Thyroid gland (tissue), 4 donors: ENCODE data around the gene MED13. TPM values are rescaled to one million over a fixed set of nuclear protein-coding genes. Genes with fewer than 3 reads are reported as not detected.

Source experiments
- DNase-seq, 2 donors: peaks; one replicate each; pipeline ENCODE4 v3.0.0-alpha.2; 2019
- H3K27ac ChIP-seq, 3 donors: fragments of 200-600 bp; sonication (generic); 1 replicate in 2 of 3; 2 replicates in 1 of 3; pipeline ENCODE4 v1.5.1; 2016 to 2019; ENCODE audit warnings: mild to moderate bottlenecking in 1 of 3, moderate library complexity in 1 of 3
- H3K27me3 ChIP-seq: fragments of 200-600 bp; sonication (generic); one replicate; pipeline ENCODE4 v1.5.1; 2019
- H3K36me3 ChIP-seq, 2 donors: fragments of 200-600 bp; sonication (generic); one replicate each; pipeline ENCODE4 v1.5.1; 2016 to 2019
- H3K4me1 ChIP-seq, 2 donors: fragments of 200-600 bp; sonication (generic); one replicate each; pipeline ENCODE4 v1.5.1; 2017 to 2019
- H3K4me3 ChIP-seq, 3 donors: fragments of 200-600 bp; sonication (generic); replicated peaks in 1 of 3; 1 replicate in 2 of 3; 2 replicates in 1 of 3; pipeline ENCODE4 v1.5.1; 2016; ENCODE audit warnings: mild to moderate bottlenecking in 1 of 3
- H3K9me3 ChIP-seq: fragments of 200-600 bp; sonication (generic); one replicate; pipeline ENCODE4 v1.5.1; 2017
- POLR2A ChIP-seq, 2 donors: fragments of 450-650 bp; IDR thresholded peaks; one replicate each; pipeline ENCODE4 v1.6.1; 2017; ENCODE audit warnings: antibody characterized with exemption in 2 of 2, mild to moderate bottlenecking in 2 of 2, moderate library complexity in 1 of 2
- WGBS, 2 donors: methylation state at CpG; one replicate each; pipeline ENCODE4 v1.1.5; 2017; 5-methylcytosine and 5-hydroxymethylcytosine counted together
- intact Hi-C: fragments of 100-400 bp; cut with DNase I; formaldehyde crosslinking; loops from one replicate; pipeline ENCODE4 v1.15.1; 2023
- total RNA-seq, 4 donors: library from RNA; depleted of rRNA; stranded (reverse); fragments of >200 nt; gene quantifications; one replicate each; pipeline ENCODE4 v1.2.3, GENCODE V29; 2016
- TF ChIP-seq, protein P1 (sequence below), 6 experiments: fragments of 200-600 bp in 3 of 6; fragments of 450-650 bp in 3 of 6; sonication (generic) in 3 of 6; IDR thresholded peaks; one replicate each; pipeline ENCODE4 v1.5.1; 2016 to 2019; ENCODE audit warnings: antibody characterized with exemption in 6 of 6, mild to moderate bottlenecking in 2 of 6, inconsistent platforms in 1 of 6, moderate library complexity in 1 of 6

Gene MED13
- total RNA-seq, 4 donors from 2014 or later = 58.9 to 156 (median 83.3) TPM

DNA sequence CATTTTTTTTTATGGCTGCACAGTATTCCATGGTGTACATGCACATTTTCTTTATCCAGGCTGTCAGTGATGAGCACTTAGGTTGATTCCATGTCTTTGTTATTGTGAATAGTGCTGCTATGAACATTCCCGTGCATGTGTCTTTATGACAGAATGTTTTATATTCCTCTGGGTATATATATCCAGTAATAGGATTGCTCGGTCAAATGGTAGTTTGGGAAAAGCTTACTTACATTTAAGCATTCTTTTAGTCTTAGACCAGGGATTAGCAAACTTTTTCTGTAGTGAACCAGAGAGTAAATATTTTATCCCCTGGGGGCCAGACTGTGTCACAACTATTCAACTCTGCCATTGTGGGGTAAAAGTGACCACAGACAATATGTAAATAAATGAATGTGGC lies 40.2 kb downstream of the MED13 start:
- H3K36me3 ChIP-seq = peaks cover 45 to 58% of the 10 kb centered on the region in 2 donors

DNA sequence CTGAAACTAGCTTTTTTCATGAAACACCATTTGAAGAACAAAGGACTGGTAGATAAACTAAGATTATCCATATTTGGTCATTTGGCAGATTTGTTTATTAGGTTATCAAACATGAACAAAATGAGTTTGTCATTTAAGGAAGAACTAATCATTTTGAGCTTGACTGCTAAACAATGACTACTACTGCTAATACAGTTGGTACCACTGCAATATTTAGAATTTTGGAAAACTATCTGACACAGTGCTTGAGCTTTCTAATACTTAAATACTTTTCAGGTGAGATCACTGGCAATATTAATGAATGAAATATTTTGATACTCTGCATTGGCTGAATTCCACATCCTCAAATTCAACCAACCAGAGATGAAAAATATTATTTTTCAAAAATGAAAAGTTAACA lies 47.2 kb downstream of the MED13 start:
- intact Hi-C loops = no loop called here
- H3K9me3 ChIP-seq = no peaks in the 10 kb centered on the region
- H3K4me1 ChIP-seq = no peaks in the 10 kb centered on the region
- DNase-seq = no peak
- no peak overlapping the region for H3K27ac ChIP-seq
- H3K27me3 ChIP-seq = no peaks in the 10 kb centered on the region
- no peak overlapping the region for H3K4me3 ChIP-seq
- peaks cover 0 to 15% of the 10 kb centered on the region in 2 donors for H3K36me3 ChIP-seq
- no peak for TF ChIP-seq POLR2A (IDR thresholded peaks at IDR 0.05)

More for the DNA sequence above, 40.2 kb downstream of the MED13 start:
- no peak for DNase-seq
- Histone ChIP-seq H3K27ac (no peak overlapping the region), H3K27me3 (no peaks in the 10 kb centered on the region), H3K4me3 (no peak overlapping the region), H3K9me3 (no peaks in the 10 kb centered on the region), H3K4me1 (no peaks in the 10 kb centered on the region)
- intact Hi-C loops = no loop called here
- 87 to 89% methylated on average over 2 of the region's 2 CpGs for WGBS, 2 donors
- TF ChIP-seq POLR2A (IDR thresholded peaks at IDR 0.05) = no peak
- TF ChIP-seq, protein P1, sequence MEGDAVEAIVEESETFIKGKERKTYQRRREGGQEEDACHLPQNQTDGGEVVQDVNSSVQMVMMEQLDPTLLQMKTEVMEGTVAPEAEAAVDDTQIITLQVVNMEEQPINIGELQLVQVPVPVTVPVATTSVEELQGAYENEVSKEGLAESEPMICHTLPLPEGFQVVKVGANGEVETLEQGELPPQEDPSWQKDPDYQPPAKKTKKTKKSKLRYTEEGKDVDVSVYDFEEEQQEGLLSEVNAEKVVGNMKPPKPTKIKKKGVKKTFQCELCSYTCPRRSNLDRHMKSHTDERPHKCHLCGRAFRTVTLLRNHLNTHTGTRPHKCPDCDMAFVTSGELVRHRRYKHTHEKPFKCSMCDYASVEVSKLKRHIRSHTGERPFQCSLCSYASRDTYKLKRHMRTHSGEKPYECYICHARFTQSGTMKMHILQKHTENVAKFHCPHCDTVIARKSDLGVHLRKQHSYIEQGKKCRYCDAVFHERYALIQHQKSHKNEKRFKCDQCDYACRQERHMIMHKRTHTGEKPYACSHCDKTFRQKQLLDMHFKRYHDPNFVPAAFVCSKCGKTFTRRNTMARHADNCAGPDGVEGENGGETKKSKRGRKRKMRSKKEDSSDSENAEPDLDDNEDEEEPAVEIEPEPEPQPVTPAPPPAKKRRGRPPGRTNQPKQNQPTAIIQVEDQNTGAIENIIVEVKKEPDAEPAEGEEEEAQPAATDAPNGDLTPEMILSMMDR (IDR thresholded peaks at IDR 0.05) = no peak

DNA sequence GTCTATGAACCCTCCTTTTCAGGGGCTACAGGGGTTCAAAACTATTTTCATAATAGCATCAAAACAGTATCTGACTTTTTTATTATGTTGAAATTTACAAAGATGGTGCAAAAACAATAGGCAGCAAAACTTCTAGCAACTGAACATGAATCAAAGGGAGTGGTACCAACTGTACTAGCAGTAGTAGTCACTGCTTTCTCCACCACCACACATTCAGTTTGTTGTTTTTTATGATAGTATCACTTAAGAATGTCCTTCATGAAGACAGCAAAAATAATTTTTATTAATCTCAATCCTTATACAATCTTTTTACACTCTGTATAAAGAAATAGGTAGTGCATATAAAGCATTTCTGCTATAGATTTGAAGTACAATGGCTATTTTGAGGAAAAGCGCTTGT lies 47.6 kb downstream of the MED13 start:
- Histone ChIP-seq H3K4me1 (no peaks in the 10 kb centered on the region), H3K27me3 (no peaks in the 10 kb centered on the region), H3K4me3 (no peak overlapping the region), H3K9me3 (no peaks in the 10 kb centered on the region), H3K27ac (no peak overlapping the region), H3K36me3 (peaks cover 0 to 15% of the 10 kb centered on the region in 2 donors)
- TF ChIP-seq POLR2A (IDR thresholded peaks at IDR 0.05) = no peak
- TF ChIP-seq, protein P1 (IDR thresholded peaks at IDR 0.05) = no peak
- WGBS, 2 donors = 97 to 100% methylated on average over 1 of the region's 1 CpG
- no peak for DNase-seq
- intact Hi-C loops = no loop called here

DNA sequence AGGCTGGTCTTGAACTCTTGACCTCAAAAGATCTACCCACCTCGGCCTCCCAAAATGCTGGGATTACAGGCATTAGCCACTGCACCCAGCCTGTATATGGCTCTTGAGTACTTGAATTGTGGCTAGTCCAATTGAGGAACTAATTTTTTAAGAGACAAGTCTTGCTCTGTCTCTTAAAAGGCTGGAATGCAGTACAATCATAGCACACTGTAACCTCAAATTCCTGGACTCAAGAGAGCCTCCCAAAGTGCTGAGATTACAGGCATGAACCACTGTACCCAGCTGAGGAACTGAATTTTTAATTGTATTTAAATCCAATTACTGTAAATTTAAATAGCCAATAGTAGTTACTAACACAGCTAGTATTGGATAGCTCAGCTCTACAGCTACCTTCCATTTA lies 50.6 kb downstream of the MED13 start:
- no peak for DNase-seq
- no peaks in the 10 kb centered on the region for H3K9me3 ChIP-seq
- WGBS, 2 donors = 92 to 100% methylated on average over 1 of the region's 1 CpG
- no peaks in the 10 kb centered on the region for H3K4me1 ChIP-seq
- TF ChIP-seq, protein P1 (IDR thresholded peaks at IDR 0.05) = no peak
- no peak for TF ChIP-seq POLR2A (IDR thresholded peaks at IDR 0.05)
- H3K4me3 ChIP-seq = no peak overlapping the region
- intact Hi-C loops = no loop called here
- H3K27me3 ChIP-seq = no peaks in the 10 kb centered on the region
- peaks cover 3 to 22% of the 10 kb centered on the region in 2 donors for H3K36me3 ChIP-seq
- no peak overlapping the region for H3K27ac ChIP-seq

DNA sequence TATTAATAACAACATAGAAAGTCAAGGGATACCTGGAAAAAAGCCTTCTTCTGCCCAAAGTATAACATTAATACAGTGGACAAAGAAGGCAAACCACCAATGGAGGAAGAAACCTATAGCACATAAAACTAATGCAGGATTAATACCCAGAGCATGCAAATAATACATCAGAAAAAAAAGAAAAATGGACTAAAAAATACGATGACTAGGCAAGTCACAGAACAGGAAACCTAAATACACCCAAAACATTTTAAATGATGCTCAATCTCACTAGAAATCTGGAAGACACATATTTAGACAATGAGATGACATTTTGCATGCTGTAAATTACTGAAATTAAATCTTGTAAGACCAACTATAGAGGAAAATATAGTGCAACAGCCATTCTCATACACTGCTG lies 55.9 kb downstream of the MED13 start:
- no peak for TF ChIP-seq POLR2A (IDR thresholded peaks at IDR 0.05)
- TF ChIP-seq, protein P1 (IDR thresholded peaks at IDR 0.05) = no peak
- no peak for DNase-seq
- Histone ChIP-seq H3K4me3 (no peak overlapping the region), H3K27me3 (no peaks in the 10 kb centered on the region), H3K4me1 (no peaks in the 10 kb centered on the region), H3K36me3 (peaks cover 6 to 27% of the 10 kb centered on the region in 2 donors), H3K27ac (no peak overlapping the region), H3K9me3 (no peaks in the 10 kb centered on the region)
- WGBS, 2 donors = 86 to 89% methylated on average over 1 of the region's 1 CpG
- intact Hi-C loops = no loop called here

DNA sequence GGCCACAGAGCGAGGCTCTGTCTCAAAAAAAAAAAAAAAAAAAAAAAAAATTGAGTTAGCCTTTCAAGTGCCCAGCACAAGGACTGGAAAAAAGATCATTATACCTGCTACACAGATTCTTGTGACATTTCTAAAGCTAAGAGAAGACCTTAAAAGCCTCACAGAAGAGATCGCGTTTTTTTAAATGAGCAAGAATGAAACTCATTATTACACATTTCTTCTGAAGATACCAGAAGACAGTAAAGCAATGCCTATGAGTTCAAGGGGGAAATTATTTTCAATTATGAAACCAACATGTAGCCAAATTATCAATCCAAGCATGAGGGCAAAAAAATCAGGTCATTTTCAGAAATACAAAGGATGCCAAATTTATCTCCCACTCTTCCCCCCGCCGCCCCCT lies 56.8 kb downstream of the MED13 start:
- intact Hi-C loops = no loop called here
- no peak overlapping the region for H3K4me3 ChIP-seq
- H3K9me3 ChIP-seq = no peaks in the 10 kb centered on the region
- peaks cover 6 to 27% of the 10 kb centered on the region in 2 donors for H3K36me3 ChIP-seq
- no peaks in the 10 kb centered on the region for H3K4me1 ChIP-seq
- no peak overlapping the region for H3K27ac ChIP-seq
- DNase-seq = no peak
- TF ChIP-seq, protein P1 (IDR thresholded peaks at IDR 0.05) = no peak
- no peak for TF ChIP-seq POLR2A (IDR thresholded peaks at IDR 0.05)
- WGBS, 2 donors = 90 to 92% methylated on average over 5 of the region's 5 CpGs
- no peaks in the 10 kb centered on the region for H3K27me3 ChIP-seq
